ENCODE data around the gene PRKG1.
A peak's percentile ranks its signal among the peaks of the same experiment; 100 is the strongest.

PRKG1 gene

GRCh38 chr10:52280051-52280450, 1205.8 kb downstream of the PRKG1 start:
- intact Hi-C loops (cut with DNase I), result no loop called here
- DNase-seq, result no peak

DNA sequence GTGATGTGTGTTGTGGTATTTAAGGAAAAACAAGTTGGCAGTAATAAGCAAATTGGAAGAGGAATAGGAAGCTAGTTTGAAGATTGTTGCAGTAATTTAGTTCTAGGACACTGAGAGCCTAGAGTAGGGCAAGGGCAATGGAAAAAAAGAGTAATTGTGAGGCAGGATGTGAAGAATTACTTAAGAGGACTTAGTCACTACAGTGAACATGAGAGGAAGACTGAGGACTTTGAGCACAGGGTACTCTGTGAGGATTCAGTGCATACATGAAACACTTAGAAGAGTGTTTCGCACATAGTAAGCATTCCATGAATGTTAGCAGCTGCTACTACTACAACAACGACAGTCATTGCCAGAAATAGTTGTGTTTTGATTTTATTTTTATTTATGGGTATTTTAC, 1208.9 kb downstream of the PRKG1 start:
- no peak for DNase-seq
- intact Hi-C loops (cut with DNase I), result no loop called here

DNA sequence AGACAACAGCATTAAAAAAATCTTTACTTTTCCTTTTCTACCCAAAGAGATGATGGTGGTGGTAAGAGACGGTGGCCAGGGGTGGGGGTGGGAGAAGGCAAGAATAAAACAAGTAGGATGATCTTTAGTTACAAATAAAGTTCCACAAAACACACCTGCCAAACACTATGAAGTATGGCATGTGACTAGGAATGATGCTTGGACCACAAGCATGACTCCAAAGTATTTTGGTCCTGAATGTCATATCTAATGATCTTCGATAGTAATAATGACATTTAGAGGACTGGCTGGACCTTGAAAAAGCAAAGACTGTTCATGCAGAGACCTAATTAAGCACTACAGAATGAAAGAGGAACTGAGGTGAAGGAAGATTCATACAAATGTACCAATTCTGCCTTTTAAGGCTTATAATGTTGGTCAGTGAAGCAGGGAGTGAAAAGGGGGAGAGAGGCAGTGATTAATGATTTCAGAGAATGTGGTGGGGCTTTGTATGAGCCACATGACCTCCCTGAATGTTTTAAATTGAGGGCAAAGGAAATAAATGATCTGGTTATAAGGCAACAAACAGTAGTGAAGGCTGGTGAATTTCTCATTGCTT, 1210.2 kb downstream of the PRKG1 start:
- no peak for DNase-seq

GRCh38 chr10:52287866-52288265, 1213.6 kb downstream of the PRKG1 start:
- intact Hi-C loops (cut with DNase I), result no loop called here
- DNase-seq, result no peak

More for the DNA sequence above, 1210.2 kb downstream of the PRKG1 start:
- intact Hi-C loops (cut with DNase I), result no loop called here

DNA sequence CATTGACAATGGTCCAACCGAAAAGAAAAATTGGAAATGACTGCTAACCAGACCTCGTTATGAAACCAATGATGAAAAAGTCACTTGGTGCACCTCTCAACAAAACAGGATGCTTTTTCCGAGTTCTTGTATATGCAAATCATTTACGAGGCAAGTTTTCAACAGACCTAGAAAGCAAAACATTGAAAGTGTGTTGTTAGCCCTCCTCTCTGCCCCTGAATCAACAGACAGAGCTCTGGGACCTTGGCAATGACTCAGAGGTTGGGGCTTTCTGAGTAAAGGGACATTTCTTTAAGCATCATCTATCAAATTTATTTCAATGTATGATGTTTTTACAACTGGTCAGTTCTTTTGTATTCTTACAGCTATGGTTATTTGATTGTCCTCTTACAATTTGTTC, 1223.5 kb downstream of the PRKG1 start:
- DNase-seq, result no peak
- intact Hi-C loops (cut with DNase I), result no loop called here

DNA sequence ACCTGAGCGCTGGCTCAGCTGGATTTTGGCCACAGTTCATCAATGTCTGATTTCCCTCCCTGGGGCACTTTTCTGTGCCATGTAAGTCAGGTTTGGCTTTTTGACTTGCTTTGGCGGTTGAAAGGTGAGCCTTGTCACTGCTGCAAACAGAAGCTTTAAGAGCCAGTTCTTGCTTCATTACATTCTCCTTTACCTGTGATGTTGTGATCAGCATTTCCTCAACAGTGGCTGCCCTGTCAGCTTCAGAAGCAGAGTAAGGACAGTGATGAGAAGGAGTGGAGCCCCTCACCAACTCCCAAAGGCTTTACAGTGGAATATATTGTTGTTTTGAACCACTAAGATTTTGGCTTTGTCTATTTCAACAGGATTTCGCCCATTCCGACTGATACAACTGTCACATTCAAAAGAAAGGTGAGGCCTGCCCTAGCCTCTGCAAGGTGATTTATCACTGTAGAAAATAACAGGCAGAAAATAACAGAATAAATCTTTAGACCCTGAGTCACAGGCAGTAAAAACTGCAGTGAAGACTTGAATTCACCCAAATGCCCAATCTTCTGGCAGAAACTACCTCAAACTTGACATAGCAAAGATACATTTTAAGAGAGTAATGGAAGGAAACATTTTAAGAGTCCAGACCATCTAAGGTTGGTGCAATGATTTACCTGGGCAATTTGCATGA, 1226.5 kb downstream of the PRKG1 start:
- no peak for DNase-seq
- intact Hi-C loops (cut with DNase I), result no loop called here

- intact Hi-C loops (cut with DNase I), result loop anchor here (2.0 kb wide), 1 partner anchor 180 kb away; no protein-coding TSS in a partner anchor
- DNase-seq, result peak; percentile 38 to 89 (median 74)
These were observed 1234.2 kb downstream of the PRKG1 start for GRCh38 chr10:52308251-52309031.

GRCh38 chr10:52312942-52313255, 1238.6 kb downstream of the PRKG1 start:
- intact Hi-C loops (cut with DNase I), result no loop called here
- DNase-seq, result no peak

GRCh38 chr10:52313256-52313932, 1239.1 kb downstream of the PRKG1 start:
- intact Hi-C loops (cut with DNase I), result no loop called here
- peak in 1 of 42 donors; percentile 2 for DNase-seq

- intact Hi-C loops (cut with DNase I), result no loop called here
- peak; percentile 26 to 81 (median 63) for DNase-seq
These were observed 1239.9 kb downstream of the PRKG1 start, which contains the start of gene DKK1 for GRCh38 chr10:52313933-52314821. Gene DKK1, plus strand, starts transcription at chr10:52314281. Its CDS starts 154 bp downstream, at chr10:52314435.

DNA sequence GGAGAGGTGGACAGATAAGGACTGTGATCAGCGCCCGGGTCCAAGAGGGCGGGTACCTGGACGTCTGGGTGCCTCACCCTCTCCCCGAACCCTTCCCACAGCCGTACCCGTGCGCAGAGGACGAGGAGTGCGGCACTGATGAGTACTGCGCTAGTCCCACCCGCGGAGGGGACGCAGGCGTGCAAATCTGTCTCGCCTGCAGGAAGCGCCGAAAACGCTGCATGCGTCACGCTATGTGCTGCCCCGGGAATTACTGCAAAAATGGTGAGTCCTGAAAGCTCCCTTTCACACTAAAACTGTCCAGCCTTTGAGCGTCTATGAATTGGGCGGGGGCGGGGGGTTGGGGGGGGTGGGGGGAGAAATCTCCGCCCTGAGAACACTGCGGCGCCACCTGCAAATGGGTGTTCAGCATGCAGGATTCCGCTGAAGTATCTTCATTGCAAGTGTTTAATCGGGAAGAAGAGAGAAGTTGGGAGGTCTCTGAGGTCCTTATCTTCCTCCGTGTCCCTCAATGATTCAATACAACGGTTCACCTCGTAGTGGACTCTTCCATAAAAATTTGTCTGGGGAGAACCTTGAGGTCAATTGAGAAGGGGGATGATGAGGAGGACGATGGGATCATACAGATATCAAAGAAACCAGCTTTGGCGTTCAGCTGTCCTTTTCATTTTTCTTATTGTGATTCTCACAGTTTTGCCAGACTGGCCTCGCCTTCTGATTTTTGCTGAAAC, 1240.7 kb downstream of the PRKG1 start:
- intact Hi-C loops (cut with DNase I), result no loop called here

GRCh38 chr10:52316001-52316400, 1241.7 kb downstream of the PRKG1 start:
- intact Hi-C loops (cut with DNase I), result no loop called here
- no peak for DNase-seq

More for the DNA sequence above, 1240.7 kb downstream of the PRKG1 start:
- peak in 28 of 42 donors; percentile 9 to 58 (median 30) for DNase-seq

DNA sequence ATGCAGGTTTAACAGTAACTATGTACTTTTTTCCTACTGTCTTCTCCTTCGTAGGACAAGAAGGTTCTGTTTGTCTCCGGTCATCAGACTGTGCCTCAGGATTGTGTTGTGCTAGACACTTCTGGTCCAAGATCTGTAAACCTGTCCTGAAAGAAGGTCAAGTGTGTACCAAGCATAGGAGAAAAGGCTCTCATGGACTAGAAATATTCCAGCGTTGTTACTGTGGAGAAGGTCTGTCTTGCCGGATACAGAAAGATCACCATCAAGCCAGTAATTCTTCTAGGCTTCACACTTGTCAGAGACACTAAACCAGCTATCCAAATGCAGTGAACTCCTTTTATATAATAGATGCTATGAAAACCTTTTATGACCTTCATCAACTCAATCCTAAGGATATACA, 1242.2 kb downstream of the PRKG1 start:
- no peak for DNase-seq
- intact Hi-C loops (cut with DNase I), result no loop called here

GRCh38 chr10:52318136-52318701, 1243.9 kb downstream of the PRKG1 start:
- DNase-seq, result no peak
- intact Hi-C loops (cut with DNase I), result no loop called here

DNA sequence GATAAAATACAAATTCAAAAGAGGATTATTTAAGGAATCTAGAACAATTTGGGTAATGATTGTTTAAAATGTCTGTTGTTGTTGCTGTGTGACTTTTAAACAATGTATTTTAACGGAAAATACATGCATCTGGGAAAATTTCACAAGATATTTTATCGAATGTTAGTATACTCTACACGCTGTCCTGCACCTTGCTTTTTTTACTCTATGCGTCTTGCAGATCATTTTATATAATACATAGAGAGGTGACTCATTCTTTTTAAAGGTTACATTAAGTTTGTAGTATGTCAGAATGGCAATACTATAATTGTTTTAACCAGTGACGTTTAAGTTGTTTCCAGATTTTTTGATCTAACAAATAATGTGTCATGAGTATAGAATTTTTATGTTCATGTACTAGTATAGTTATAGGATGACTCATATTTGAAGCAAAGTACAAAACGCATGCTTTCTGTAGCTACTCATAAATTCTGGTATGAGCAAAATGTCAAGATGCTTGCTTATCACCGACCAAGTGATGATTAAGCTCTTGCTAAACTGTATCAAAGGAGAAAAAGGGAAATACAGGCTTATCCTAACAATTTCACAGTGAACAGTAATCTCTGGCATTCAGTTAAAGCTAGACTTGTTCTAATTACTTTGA, 1244.7 kb downstream of the PRKG1 start:
- no peak for DNase-seq
- intact Hi-C loops (cut with DNase I), result no loop called here

GRCh38 chr10:52319926-52320325, 1245.6 kb downstream of the PRKG1 start:
- DNase-seq, result no peak
- intact Hi-C loops (cut with DNase I), result no loop called here

- DNase-seq, result no peak
- intact Hi-C loops (cut with DNase I), result no loop called here
These were observed 1248.0 kb downstream of the PRKG1 start for GRCh38 chr10:52322323-52322722.

Data from head of caudate nucleus (tissue), 42 donors.